Measurements from ENCODE around the gene SNX20. TPM values are rescaled to one million over a fixed set of nuclear protein-coding genes. Genes with fewer than 3 reads are reported as not detected.

Gene SNX20
- total RNA-seq, 1 experiment from 2014 or later, result not detected

DNA sequence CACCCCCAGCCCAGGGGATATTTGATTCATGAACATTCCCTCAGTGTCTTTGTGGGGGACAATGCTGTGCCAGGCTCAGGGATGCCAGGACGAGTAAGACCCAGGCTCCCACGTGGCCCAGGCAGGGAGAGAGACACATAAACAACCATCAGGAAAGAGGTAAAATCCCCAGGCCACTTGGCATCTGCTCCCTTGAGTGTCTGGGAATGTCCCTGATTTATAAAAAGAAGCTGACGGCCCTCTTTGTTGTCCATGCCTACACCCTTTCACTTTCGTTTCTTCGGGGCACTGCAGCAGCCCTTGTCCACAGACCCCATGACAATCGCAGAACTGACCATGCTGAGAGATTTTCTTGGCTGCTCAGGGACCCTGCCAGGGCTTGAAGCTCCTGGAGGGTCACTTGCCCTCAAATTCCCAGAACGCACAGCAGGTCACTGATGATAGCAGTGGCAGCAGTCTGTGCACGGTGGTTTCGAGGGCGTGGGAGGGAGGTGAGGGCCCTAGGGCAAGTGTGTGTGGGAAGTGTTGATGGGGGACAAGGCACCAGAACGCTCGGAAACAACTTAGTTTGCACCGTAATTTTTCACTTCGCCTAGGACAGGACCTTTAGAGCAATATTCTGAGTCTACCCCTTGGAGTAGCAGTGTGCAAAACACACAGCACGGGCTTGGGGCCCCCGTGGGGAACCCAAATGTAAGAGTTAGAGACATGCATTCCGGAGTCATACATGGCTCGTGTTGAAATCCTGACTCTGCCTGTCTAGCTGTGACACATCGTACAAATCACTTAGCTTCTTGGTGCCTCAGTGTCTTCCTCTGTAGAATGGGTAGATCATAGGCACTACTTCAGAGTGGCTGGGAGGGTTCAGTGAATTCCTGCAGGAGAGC, 17.0 kb upstream of the SNX20 start:
- no peak overlapping the region for H3K56ac ChIP-seq (ENCODE audit: insufficient read length, low read depth, low read length)
- TF ChIP-seq CTCF (conservative IDR thresholded peaks at IDR 0.05), result no peak
- H4K20me1 ChIP-seq (ENCODE audit: control insufficient read depth, insufficient read depth, insufficient read length), result no peaks in the 10 kb centered on the region
- H2BK5ac ChIP-seq (ENCODE audit: insufficient read length, low read length), result no peak overlapping the region
- no peak overlapping the region for H3K14ac ChIP-seq (ENCODE audit: insufficient read depth, low read length)
- no CpG with 5 or more reads among the region's 19 CpGs for WGBS (ENCODE audit: extremely low coverage, insufficient read length, low lambda C conversion rate)
- no peak overlapping the region for H2BK20ac ChIP-seq (ENCODE audit: low read depth, low read length, poor library complexity, severe bottlenecking)
- no peak overlapping the region for H2BK120ac ChIP-seq (ENCODE audit: low read depth, low read length, poor library complexity, severe bottlenecking)
- H3K9ac ChIP-seq (ENCODE audit: extremely low read depth, insufficient read length, low read length), result no peak overlapping the region
- H3K23ac ChIP-seq (ENCODE audit: insufficient read length, low read depth, low read length), result no peak overlapping the region
- H3K27me3 ChIP-seq (ENCODE audit: insufficient read depth, low read length), result peaks cover 4% of the 10 kb centered on the region; the same call in 1 of the 2 replicates
- no peak overlapping the region for H4K8ac ChIP-seq (replicated peaks; ENCODE audit: insufficient read length, low read depth, low read length)
- H3K79me2 ChIP-seq (ENCODE audit: insufficient read depth, low read length), result no peaks in the 10 kb centered on the region
- H3K27ac Mint-ChIP-seq, result no peak overlapping the region
- no peaks in the 10 kb centered on the region for H3K36me3 Mint-ChIP-seq (ENCODE audit: insufficient read depth in 1 of 3, low read depth in 3 of 3)
- H2AFZ ChIP-seq (ENCODE audit: low read length), result no peak overlapping the region
- peaks cover 32% of the 10 kb centered on the region for H3K27me3 Mint-ChIP-seq (ENCODE audit: low read depth)
- no peaks in the 10 kb centered on the region for H3K9me3 ChIP-seq (ENCODE audit: control insufficient read depth, low read depth, low read length)
- no peak for DNase-seq
- H3K4me2 ChIP-seq (ENCODE audit: insufficient read depth, insufficient read length, low read length), result no peak overlapping the region
- peaks cover 6 to 9% of the 10 kb centered on the region in 2 experiments; a peak in 3 of 4 replicates for H3K4me1 Mint-ChIP-seq
- H2BK12ac ChIP-seq (ENCODE audit: insufficient read length, low read depth, low read length), result no peak overlapping the region
- peaks cover 5% of the 10 kb centered on the region for H3K23me2 ChIP-seq (ENCODE audit: insufficient read length, low read depth, low read length, poor library complexity, severe bottlenecking)
- H4K91ac ChIP-seq (ENCODE audit: insufficient read length, low read depth, low read length), result no peak overlapping the region
- no peak overlapping the region for H3K27ac ChIP-seq (ENCODE audit: insufficient read length, low read depth, low read length)
- no peak overlapping the region for H4K5ac ChIP-seq (ENCODE audit: insufficient read length, low read depth, low read length)
- H3K79me1 ChIP-seq (ENCODE audit: insufficient read depth, low read depth, low read length, poor library complexity, severe bottlenecking), result no peaks in the 10 kb centered on the region
- H3K4me1 ChIP-seq (ENCODE audit: insufficient read depth, low read length), result no peaks in the 10 kb centered on the region
- H2AK5ac ChIP-seq (ENCODE audit: insufficient read length, low read length), result no peak overlapping the region
- no peaks in the 10 kb centered on the region; a peak in 1 of 5 replicates for H3K9me3 Mint-ChIP-seq
- H3K18ac ChIP-seq (ENCODE audit: insufficient read length, low read depth, low read length), result no peak overlapping the region
- no peak overlapping the region for H3K4me3 Mint-ChIP-seq
- H2BK15ac ChIP-seq (ENCODE audit: low read depth, low read length), result no peak overlapping the region
- no peak overlapping the region for H3K4ac ChIP-seq (ENCODE audit: low read depth, low read length)
- no peak overlapping the region for H3T11ph ChIP-seq (ENCODE audit: low read length)

Measured in H9 (cell line).